Stimulated activated CD8-positive, alpha-beta memory T cell treated with anti-CD3 and anti-CD28 coated beads, Interleukin-7, amount 100 ng/mL, for 4 hours (primary cell): Measurements from ENCODE around the gene MAPK1.
"Not testable (repeated sequence)": the region's sequence is repeated elsewhere in the genome, so short reads cannot be mapped to it uniquely, and the experiment has no call there.

Experiments used
- DNase-seq, 2 donors: peaks; one replicate each; pipeline ENCODE4 v3.0.0-alpha.2; 2020; ENCODE audit warnings: low read depth in 2 of 2

Gene MAPK1

GRCh38 chr22:21755851-21756284 is 111.6 kb downstream of the MAPK1 start:
- DNase-seq: no peak

GRCh38 chr22:21754523-21754922 is 112.9 kb downstream of the MAPK1 start:
- DNase-seq: no peak

GRCh38 chr22:21753374-21754111 is 113.9 kb downstream of the MAPK1 start:
- DNase-seq: no peak

GRCh38 chr22:21752276-21752675 is 115.2 kb downstream of the MAPK1 start:
- DNase-seq: no peak

- DNase-seq: no peak
These were observed 121.5 kb downstream of the MAPK1 start for GRCh38 chr22:21745948-21746347.

GRCh38 chr22:21744917-21745316 is 122.5 kb downstream of the MAPK1 start:
- not testable (repeated sequence) for DNase-seq

- no peak for DNase-seq
These were observed 125.7 kb downstream of the MAPK1 start for GRCh38 chr22:21741790-21742189.

- no peak for DNase-seq
These were observed 126.4 kb downstream of the MAPK1 start for GRCh38 chr22:21741059-21741458.

- no peak for DNase-seq
These were observed 127.5 kb downstream of the MAPK1 start for GRCh38 chr22:21739828-21740377.

- no peak for DNase-seq
These were observed 128.5 kb downstream of the MAPK1 start for GRCh38 chr22:21738966-21739365.

GRCh38 chr22:21738081-21738480 is 129.4 kb downstream of the MAPK1 start:
- no peak for DNase-seq

- no peak for DNase-seq
These were observed 130.5 kb downstream of the MAPK1 start for GRCh38 chr22:21736948-21737347.

GRCh38 chr22:21736084-21736642 is 131.3 kb downstream of the MAPK1 start:
- DNase-seq: no peak

- peak; percentile 81 to 95 for DNase-seq
These were observed 132.0 kb downstream of the MAPK1 start, which contains the start of gene YPEL1 for GRCh38 chr22:21735200-21736083. TSS of gene YPEL1 (minus strand) at chr22:21735794. CDS start at chr22:21710744, 25,050 bp downstream.

- DNase-seq: no peak
These were observed 132.8 kb downstream of the MAPK1 start for GRCh38 chr22:21734540-21735199.

- no peak for DNase-seq
These were observed 135.9 kb downstream of the MAPK1 start for GRCh38 chr22:21731503-21731902.

- no peak for DNase-seq
These were observed 136.7 kb downstream of the MAPK1 start for GRCh38 chr22:21730535-21731308.

GRCh38 chr22:21729184-21729583 is 138.3 kb downstream of the MAPK1 start:
- DNase-seq: not testable (repeated sequence)

GRCh38 chr22:21728270-21728669 is 139.2 kb downstream of the MAPK1 start:
- DNase-seq: no peak

GRCh38 chr22:21727768-21728167 is 139.7 kb downstream of the MAPK1 start:
- DNase-seq: no peak

GRCh38 chr22:21727159-21727558 is 140.3 kb downstream of the MAPK1 start:
- no peak for DNase-seq
